Mononuclear cell (primary cell): Measurements from ENCODE around the gene CACNA1C. TPM values are rescaled to one million over a fixed set of nuclear protein-coding genes. Genes with fewer than 3 reads are reported as not detected.

Experiments used
- H3K27me3 ChIP-seq: 2 replicates; pipeline ENCODE4 v1.6.0; 2011; ENCODE audit warnings: low read length, control low read depth; ENCODE audit not compliant: insufficient read depth
- H3K4me1 ChIP-seq: 2 replicates; pipeline ENCODE4 v1.5.1; 2011; ENCODE audit warnings: mild to moderate bottlenecking, low read length, control low read depth; ENCODE audit not compliant: insufficient read depth
- H3K4me3 ChIP-seq: 2 replicates; pipeline ENCODE4 v1.5.1; 2011; ENCODE audit warnings: mild to moderate bottlenecking, low read length, moderate library complexity
- H3K9me3 ChIP-seq: 2 replicates; pipeline ENCODE4 v1.5.1; 2011; ENCODE audit warnings: low read depth, mild to moderate bottlenecking, control low read depth, low read length
- total RNA-seq: library from RNA; depleted of rRNA; stranded (reverse); fragments of >200 nt; gene quantifications from one replicate; pipeline ENCODE4 v1.2.3, GENCODE V29; 2012

CACNA1C gene
- total RNA-seq, result 0.10 TPM

DNA sequence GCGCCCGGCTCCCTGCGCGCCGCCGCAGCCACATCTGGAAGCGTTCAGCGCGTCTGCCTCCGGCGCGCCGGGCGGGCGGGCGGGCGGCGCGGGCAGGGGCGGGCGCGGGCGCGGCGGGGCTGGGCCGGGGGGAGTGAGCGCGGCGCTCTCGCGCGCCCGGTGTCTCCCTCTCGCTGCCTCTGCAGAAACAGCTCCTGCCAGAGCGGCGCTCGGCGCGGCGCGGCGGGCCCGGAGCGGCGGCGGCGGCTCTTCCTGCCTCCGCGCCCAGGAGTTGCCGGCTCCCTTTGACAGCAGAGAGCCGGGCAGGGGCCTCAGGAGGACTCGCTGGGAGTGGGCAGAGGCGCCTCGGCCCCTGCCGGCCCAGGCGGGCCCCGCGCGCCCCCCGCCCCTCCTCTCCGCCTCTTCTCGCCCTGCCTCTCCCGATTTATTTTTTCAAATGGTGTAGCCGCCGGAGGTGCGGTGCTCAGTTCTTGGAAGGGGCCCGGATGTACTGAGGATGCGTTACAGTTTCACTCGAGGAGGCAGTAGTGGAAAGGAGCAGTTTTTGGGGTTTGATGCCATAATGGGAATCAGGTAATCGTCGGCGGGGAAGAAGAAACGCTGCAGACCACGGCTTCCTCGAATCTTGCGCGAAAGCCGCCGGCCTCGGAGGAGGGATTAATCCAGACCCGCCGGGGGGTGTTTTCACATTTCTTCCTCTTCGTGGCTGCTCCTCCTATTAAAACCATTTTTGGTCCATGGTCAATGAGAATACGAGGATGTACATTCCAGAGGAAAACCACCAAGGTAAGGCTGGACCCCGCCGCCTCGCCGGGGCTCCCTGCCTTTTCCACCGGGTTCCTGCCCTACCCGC, at the start of gene CACNA1C:
CACNA1C (plus strand) TSS at position 162 of the 853 bp plus-strand sequence; CDS start at position 738, 576 bp downstream.
- Histone ChIP-seq H3K27me3 (peaks cover 56% of the 10 kb centered on the region), H3K4me1 (peaks cover 5% of the 10 kb centered on the region), H3K4me3 (no peak within 1 kb of the TSS), H3K9me3 (no peaks in the 10 kb centered on the region)

- H3K9me3 ChIP-seq, result no peaks in the 10 kb centered on the region
- H3K4me1 ChIP-seq, result peaks cover 17% of the 10 kb centered on the region
- peak overlapping the region; percentile 84 for H3K4me3 ChIP-seq
- no peaks in the 10 kb centered on the region for H3K27me3 ChIP-seq
These were observed 49.1 kb upstream of the CACNA1C start for GRCh38 chr12:2003676-2004112.

DNA sequence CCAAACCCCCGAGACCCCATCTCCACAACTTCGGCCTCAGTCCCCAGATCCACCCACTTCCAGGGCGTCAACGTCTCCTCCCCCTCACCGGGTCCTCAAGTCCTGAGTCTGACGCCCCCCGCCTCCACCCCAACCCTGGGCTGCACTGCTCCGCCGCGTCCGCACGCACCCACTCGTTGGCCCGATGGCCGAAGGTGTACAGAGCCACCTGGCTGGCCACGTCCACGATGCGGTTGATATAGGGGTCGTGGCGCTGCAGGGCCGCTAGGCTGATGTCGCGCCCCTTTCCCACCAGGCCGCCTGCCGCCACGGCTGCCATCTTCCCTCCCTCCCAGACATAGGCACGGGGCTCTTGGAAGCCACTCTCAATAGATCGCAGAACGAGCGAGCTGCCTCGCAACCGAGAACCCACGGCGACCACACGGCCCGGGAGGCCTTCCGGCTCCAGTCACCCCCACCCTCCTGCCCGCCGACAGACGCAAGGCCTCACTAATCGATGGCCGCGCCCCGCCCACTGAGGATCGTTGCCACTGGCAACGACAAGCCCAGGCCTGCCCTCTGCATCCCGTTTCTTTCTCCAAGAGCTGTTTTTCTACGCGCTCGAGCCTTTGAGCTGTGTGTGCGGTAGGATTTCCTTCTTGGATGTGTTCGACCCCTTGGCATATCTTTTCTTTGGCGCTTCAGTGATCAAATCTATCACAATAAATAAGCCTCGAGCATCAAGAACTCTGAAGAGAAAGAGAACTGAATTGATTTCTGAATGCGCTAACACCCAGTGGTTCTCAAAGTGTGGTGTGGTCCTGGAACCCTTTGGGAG, 48.5 kb upstream of the CACNA1C start, which contains the start of gene DCP1B:
DCP1B (minus strand) TSS at position 345 of the 817 bp plus-strand sequence; CDS start at position 319, 26 bp downstream.
- peak within 1 kb of the TSS; percentile 84 for H3K4me3 ChIP-seq

DNA sequence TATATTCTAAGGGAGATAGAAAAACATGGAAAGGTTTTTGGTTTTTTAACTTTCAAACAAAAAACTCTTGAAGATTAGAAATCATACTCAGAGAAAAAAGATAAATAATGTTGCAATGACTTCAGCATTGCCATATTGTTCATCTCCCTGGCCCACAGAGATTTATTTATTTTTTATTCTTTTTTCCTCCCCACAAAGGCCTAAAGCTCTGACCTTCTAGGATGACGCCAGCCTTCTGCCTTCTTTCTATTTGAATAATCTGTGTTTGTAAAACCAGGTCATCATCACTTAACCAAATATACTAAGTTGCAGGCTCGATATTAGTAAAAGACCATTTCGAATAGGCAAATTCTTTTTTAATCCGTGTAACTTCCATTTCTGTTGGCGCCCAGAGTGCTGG, 44.1 kb upstream of the CACNA1C start:
- Histone ChIP-seq H3K27me3 (no peaks in the 10 kb centered on the region), H3K4me3 (no peak overlapping the region), H3K4me1 (peaks cover under 1% of the 10 kb centered on the region), H3K9me3 (no peaks in the 10 kb centered on the region)

More for the DNA sequence above, 48.5 kb upstream of the CACNA1C start, which contains the start of gene DCP1B:
- H3K27me3 ChIP-seq, result no peaks in the 10 kb centered on the region
- H3K9me3 ChIP-seq, result no peaks in the 10 kb centered on the region
- peaks cover 17% of the 10 kb centered on the region for H3K4me1 ChIP-seq

DNA sequence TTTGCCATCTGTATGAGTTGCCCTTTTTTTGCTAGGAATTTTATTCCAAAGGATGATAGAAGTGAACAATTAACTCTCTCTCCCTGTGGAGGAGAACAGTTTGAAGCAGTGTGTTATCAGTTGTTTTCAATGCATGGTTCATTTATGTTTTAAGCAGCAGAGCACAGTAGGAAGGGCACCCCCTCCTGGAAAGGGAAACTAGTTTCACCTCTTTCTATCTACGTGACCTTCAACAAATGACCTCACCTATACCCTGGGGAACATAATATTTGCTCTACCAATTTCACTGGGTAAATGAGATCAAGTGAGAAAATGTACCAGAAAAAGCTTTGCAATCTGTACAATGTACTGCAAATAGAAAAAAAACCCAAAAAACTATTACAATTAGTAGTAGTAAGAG, 43.2 kb upstream of the CACNA1C start:
- Histone ChIP-seq H3K27me3 (no peaks in the 10 kb centered on the region), H3K9me3 (no peaks in the 10 kb centered on the region), H3K4me1 (no peaks in the 10 kb centered on the region), H3K4me3 (no peak overlapping the region)

DNA sequence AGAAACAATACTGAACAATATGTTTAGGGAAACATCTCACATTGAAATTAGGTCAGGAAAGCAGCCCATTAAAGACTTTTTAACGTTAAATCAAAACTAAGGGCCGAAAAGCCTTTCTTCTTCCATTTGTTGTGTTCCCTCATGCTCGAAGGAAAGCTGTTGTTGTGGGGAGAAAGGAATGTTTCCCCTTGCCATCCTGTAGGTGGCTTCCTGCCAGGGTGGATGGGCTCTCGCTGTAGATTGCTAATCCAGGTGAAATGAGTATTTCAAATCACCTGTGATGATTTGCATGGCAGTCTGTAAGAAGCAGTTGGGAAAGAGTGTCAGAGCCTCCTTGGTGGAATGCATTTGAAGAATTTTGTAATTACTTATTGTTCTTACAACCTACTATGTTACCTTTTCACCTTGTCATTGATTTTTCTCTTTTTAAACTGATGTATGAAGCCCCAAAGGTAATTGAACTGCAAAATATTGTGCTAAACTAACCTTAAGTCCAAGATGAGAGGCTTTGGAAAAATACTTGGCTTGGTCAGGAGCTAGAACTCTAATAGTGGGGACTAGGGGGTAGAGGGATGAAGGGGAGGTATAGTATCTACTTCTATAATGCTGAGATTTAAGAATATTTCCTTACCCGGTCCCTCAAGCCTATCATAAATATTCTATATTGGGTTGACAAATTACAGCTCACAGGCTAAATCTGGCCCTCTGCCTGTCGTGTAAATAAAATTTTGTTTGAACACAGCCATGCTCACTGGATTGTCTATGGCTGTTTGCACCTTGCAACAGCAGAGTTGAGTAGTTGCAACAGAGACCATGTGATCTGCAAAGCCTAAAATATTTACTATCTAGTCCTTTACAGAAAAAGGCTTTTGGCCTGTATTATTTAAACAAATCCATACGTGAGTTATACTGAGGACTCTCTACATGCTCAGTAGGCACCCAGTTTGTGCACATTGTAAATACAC, 40.9 kb upstream of the CACNA1C start:
- Histone ChIP-seq H3K4me1 (no peaks in the 10 kb centered on the region), H3K27me3 (no peaks in the 10 kb centered on the region), H3K9me3 (no peaks in the 10 kb centered on the region), H3K4me3 (no peak overlapping the region)

DNA sequence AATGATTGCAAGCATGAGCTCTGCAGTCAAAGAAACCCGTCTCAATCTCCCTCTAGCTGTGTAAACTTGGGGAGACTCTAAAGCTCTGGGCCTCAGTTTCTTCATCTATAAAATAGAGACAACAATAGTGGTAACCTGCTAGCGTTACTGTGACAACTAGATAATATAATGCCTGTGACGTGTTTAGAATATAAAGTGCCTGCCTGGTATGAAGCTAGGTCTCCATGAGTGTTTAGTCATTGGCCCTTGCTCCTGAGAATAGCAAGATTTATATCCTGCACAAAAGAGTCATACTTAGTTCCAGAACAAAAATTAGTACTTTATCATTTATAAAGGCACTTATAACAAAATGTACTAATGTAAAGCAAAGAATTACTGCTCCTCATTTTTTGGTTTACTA, 39.7 kb upstream of the CACNA1C start:
- Histone ChIP-seq H3K27me3 (no peaks in the 10 kb centered on the region), H3K9me3 (no peaks in the 10 kb centered on the region), H3K4me3 (no peak overlapping the region), H3K4me1 (no peaks in the 10 kb centered on the region)

- H3K4me3 ChIP-seq, result no peak overlapping the region
- no peaks in the 10 kb centered on the region for H3K27me3 ChIP-seq
- no peaks in the 10 kb centered on the region for H3K4me1 ChIP-seq
- no peaks in the 10 kb centered on the region for H3K9me3 ChIP-seq
These were observed 39.1 kb upstream of the CACNA1C start for GRCh38 chr12:2013527-2014223.

- no peaks in the 10 kb centered on the region for H3K4me1 ChIP-seq
- H3K4me3 ChIP-seq, result no peak overlapping the region
These were observed 38.6 kb upstream of the CACNA1C start for GRCh38 chr12:2014231-2014630.

GRCh38 chr12:2016862-2017545, 35.8 kb upstream of the CACNA1C start:
- H3K4me1 ChIP-seq, result no peaks in the 10 kb centered on the region
- no peaks in the 10 kb centered on the region for H3K27me3 ChIP-seq
- H3K4me3 ChIP-seq, result no peak overlapping the region
- no peaks in the 10 kb centered on the region for H3K9me3 ChIP-seq

More at GRCh38 chr12:2014231-2014630, 38.6 kb upstream of the CACNA1C start:
- H3K9me3 ChIP-seq, result no peaks in the 10 kb centered on the region
- no peaks in the 10 kb centered on the region for H3K27me3 ChIP-seq

- H3K4me1 ChIP-seq, result no peaks in the 10 kb centered on the region
- no peaks in the 10 kb centered on the region for H3K9me3 ChIP-seq
- no peak overlapping the region for H3K4me3 ChIP-seq
- no peaks in the 10 kb centered on the region for H3K27me3 ChIP-seq
These were observed 35.0 kb upstream of the CACNA1C start for GRCh38 chr12:2017546-2018337.

GRCh38 chr12:2018391-2018790, 34.4 kb upstream of the CACNA1C start:
- Histone ChIP-seq H3K4me1 (no peaks in the 10 kb centered on the region), H3K27me3 (peaks cover under 1% of the 10 kb centered on the region), H3K4me3 (no peak overlapping the region), H3K9me3 (no peaks in the 10 kb centered on the region)

DNA sequence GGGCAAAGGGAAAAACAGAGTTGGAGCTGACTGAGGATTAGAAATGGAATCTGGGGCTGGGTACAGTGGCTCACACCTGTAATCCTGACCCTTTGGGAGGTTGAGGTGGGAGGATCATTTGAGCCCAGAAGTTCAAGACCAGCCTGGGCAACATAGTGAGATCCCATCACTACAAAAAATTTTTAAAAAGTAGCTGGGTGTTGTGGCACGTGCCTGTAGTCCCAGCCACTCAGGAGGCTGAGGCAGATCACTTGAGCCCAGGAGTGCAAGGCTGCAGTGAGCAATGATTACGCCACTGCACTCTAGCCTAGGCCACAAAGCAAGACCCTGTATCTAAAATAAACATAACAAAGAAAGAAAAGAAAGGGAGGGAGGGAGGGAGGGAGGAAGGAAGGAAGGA, 33.7 kb upstream of the CACNA1C start:
- no peaks in the 10 kb centered on the region for H3K4me1 ChIP-seq
- H3K9me3 ChIP-seq, result no peaks in the 10 kb centered on the region
- H3K27me3 ChIP-seq, result peaks cover 3% of the 10 kb centered on the region
- no peak overlapping the region for H3K4me3 ChIP-seq
